Liver (tissue), 9 donors: ENCODE results near the gene THBS2. TPM values are rescaled to one million over a fixed set of nuclear protein-coding genes. Genes with fewer than 3 reads are reported as not detected.

ENCODE experiments used
- DNase-seq: peaks from one replicate; pipeline ENCODE4 v3.0.0-alpha.2; 2017; ENCODE audit warnings: low spot score
- H3K27ac ChIP-seq, 2 donors: one replicate each; pipeline ENCODE4 v1.7.0; 2013; ENCODE audit warnings: inconsistent platforms in 2 of 2, low read length in 2 of 2, control low read depth in 1 of 2, low read depth in 1 of 2, mild to moderate bottlenecking in 1 of 2
- H3K27me3 ChIP-seq, 4 donors: one replicate each; pipeline versions ENCODE4 v1.6.1 to v1.7.0; 2013; ENCODE audit warnings: low read length in 3 of 4, inconsistent platforms in 1 of 4, mild to moderate bottlenecking in 1 of 4, moderate library complexity in 1 of 4; ENCODE audit not compliant: control insufficient read depth in 4 of 4, insufficient read depth in 4 of 4
- H3K36me3 ChIP-seq, 4 donors: one replicate each; pipeline versions ENCODE4 v1.6.1 to v1.7.0; 2013; ENCODE audit warnings: low read length in 3 of 4, mild to moderate bottlenecking in 3 of 4, low read depth in 1 of 4, moderate library complexity in 1 of 4; ENCODE audit not compliant: control insufficient read depth in 4 of 4, insufficient read depth in 3 of 4
- H3K4me1 ChIP-seq, 4 donors: one replicate each; pipeline versions ENCODE4 v1.6.1 to v1.7.0; 2013; ENCODE audit warnings: low read length in 3 of 4, mild to moderate bottlenecking in 3 of 4, moderate library complexity in 1 of 4; ENCODE audit not compliant: control insufficient read depth in 4 of 4, insufficient read depth in 4 of 4
- H3K4me3 ChIP-seq, 3 donors: one replicate each; pipeline versions ENCODE4 v1.6.1 to v1.7.0; 2013; ENCODE audit warnings: low read length in 3 of 3, control low read depth in 1 of 3, low read depth in 1 of 3, mild to moderate bottlenecking in 1 of 3
- H3K9ac ChIP-seq, 2 donors: one replicate each; pipeline ENCODE4 v1.7.0; 2013; ENCODE audit warnings: low read length in 2 of 2, mild to moderate bottlenecking in 2 of 2, moderate library complexity in 2 of 2, control low read depth in 1 of 2, low read depth in 1 of 2
- H3K9me3 ChIP-seq, 4 donors: one replicate each; pipeline versions ENCODE4 v1.6.1 to v1.7.0; 2013; ENCODE audit warnings: low read length in 3 of 4; ENCODE audit not compliant: control insufficient read depth in 4 of 4
- ATF3 ChIP-seq: IDR thresholded peaks from 2 replicates; pipeline ENCODE4 v1.6.1; 2016; ENCODE audit warnings: antibody characterized with exemption
- CTCF ChIP-seq: fragments of 150-350 bp; IDR thresholded peaks from 2 replicates; pipeline ENCODE4 v1.5.1; 2017; ENCODE audit warnings: improper control_type of control experiment, low read depth, low read length; ENCODE audit not compliant: missing input control
- EGR1 ChIP-seq, 2 donors: IDR thresholded peaks; 2 replicates each; pipeline ENCODE4 v1.6.1; 2016 to 2018; ENCODE audit warnings: antibody characterized with exemption in 2 of 2, low read depth in 2 of 2
- FOXA1 ChIP-seq: IDR thresholded peaks from 2 replicates; pipeline ENCODE4 v1.6.1; 2016; ENCODE audit warnings: antibody characterized with exemption
- FOXA2 ChIP-seq: IDR thresholded peaks from 2 replicates; pipeline ENCODE4 v1.6.1; 2016; ENCODE audit warnings: antibody characterized with exemption
- GABPA ChIP-seq, 2 donors: IDR thresholded peaks in 1 of 2; conservative IDR thresholded peaks in 1 of 2; 2 replicates each; pipeline ENCODE4 v1.6.1; 2016; ENCODE audit warnings: antibody characterized with exemption in 2 of 2, mild to moderate bottlenecking in 1 of 2, moderate library complexity in 1 of 2
- HNF4A ChIP-seq, 2 donors: conservative IDR thresholded peaks; 2 replicates each; pipeline ENCODE4 v1.6.1; 2016; ENCODE audit warnings: antibody characterized with exemption in 2 of 2, mild to moderate bottlenecking in 2 of 2
- HNF4G ChIP-seq: IDR thresholded peaks from 2 replicates; pipeline ENCODE4 v1.6.1; 2016; ENCODE audit warnings: antibody characterized with exemption
- JUND ChIP-seq, 2 donors: IDR thresholded peaks; 2 replicates each; pipeline ENCODE4 v1.6.1; 2016; ENCODE audit warnings: antibody characterized with exemption in 2 of 2
- MAX ChIP-seq: IDR thresholded peaks from 2 replicates; pipeline ENCODE4 v1.6.1; 2016; ENCODE audit warnings: antibody characterized with exemption
- NR2F2 ChIP-seq: IDR thresholded peaks from 2 replicates; pipeline ENCODE4 v1.6.1; 2016; ENCODE audit warnings: antibody characterized with exemption
- RAD21 ChIP-seq, 2 donors: IDR thresholded peaks; 2 replicates each; pipeline ENCODE4 v1.6.1; 2016; ENCODE audit warnings: antibody characterized with exemption in 2 of 2, mild to moderate bottlenecking in 2 of 2
- REST ChIP-seq: IDR thresholded peaks from 2 replicates; pipeline ENCODE4 v1.6.1; 2016; ENCODE audit warnings: antibody characterized with exemption, mild to moderate bottlenecking
- RXRA ChIP-seq, 2 donors: IDR thresholded peaks; 2 replicates each; pipeline ENCODE4 v1.6.1; 2017 to 2018; ENCODE audit warnings: antibody characterized with exemption in 2 of 2, mild to moderate bottlenecking in 1 of 2
- SP1 ChIP-seq: IDR thresholded peaks from 2 replicates; pipeline ENCODE4 v1.6.1; 2018; ENCODE audit warnings: antibody characterized with exemption, mild to moderate bottlenecking
- TAF1 ChIP-seq: conservative IDR thresholded peaks from 2 replicates; pipeline ENCODE4 v1.6.1; 2016; ENCODE audit warnings: antibody characterized with exemption, mild to moderate bottlenecking
- YY1 ChIP-seq: IDR thresholded peaks from 2 replicates; pipeline ENCODE4 v1.6.1; 2016; ENCODE audit warnings: antibody characterized with exemption, mild to moderate bottlenecking
- ZBTB33 ChIP-seq: IDR thresholded peaks from 2 replicates; pipeline ENCODE4 v1.6.1; 2016; ENCODE audit warnings: antibody characterized with exemption
- polyA plus RNA-seq, 2 donors: library from polyadenylated mRNA; stranded (reverse) in 1 of 2; unstranded in 1 of 2; fragments of 200-250 nt in 1 of 2; fragments of >200 nt in 1 of 2; fragmentation: Nextera tagmentation in 1 of 2; extraction: Ambion mirVana in 1 of 2; gene quantifications; one replicate each; pipeline versions ENCODE4 v1.2.1 to v1.2.3, GENCODE V29; 2013 to 2015
- total RNA-seq, 2 donors: library from RNA; depleted of rRNA; stranded (reverse); fragments of >200 nt; gene quantifications; one replicate each; pipeline ENCODE4 v1.2.3, GENCODE V29; 2014
- donor health status: healthy.
- donor health status: healthy.
- donor health status: healthy.
- donor health status: healthy.
- donor health status: healthy.

THBS2 gene
- total and polyA plus RNA-seq, 4 donors: 0.35 to 7.6 (median 6.2) TPM

GRCh38 chr6:169302255-169302654 lies 48.6 kb upstream of the THBS2 start:
- Histone ChIP-seq H3K27me3 (no peaks in the 10 kb centered on the region), H3K4me1 (no peaks in the 10 kb centered on the region), H3K27ac (no peak overlapping the region), H3K9ac (no peak overlapping the region), H3K36me3 (no peaks in the 10 kb centered on the region), H3K9me3 (peaks cover 0 to 5% (median under 1%) of the 10 kb centered on the region in 4 donors), H3K4me3 (no peak overlapping the region)
- DNase-seq: no peak
- no peak for TF ChIP-seq YY1
- no peak for TF ChIP-seq EGR1 (IDR thresholded peaks at IDR 0.05; ENCODE audit: low read depth in 2 of 2)
- no peak for TF ChIP-seq JUND (IDR thresholded peaks at IDR 0.05)
- TF ChIP-seq REST: no peak
- no peak for TF ChIP-seq MAX
- TF ChIP-seq TAF1: no peak
- no peak for TF ChIP-seq NR2F2
- no peak for TF ChIP-seq RAD21 (IDR thresholded peaks at IDR 0.05)
- no peak for TF ChIP-seq FOXA1
- TF ChIP-seq HNF4G: no peak
- TF ChIP-seq ZBTB33: no peak
- TF ChIP-seq CTCF: no peak
- TF ChIP-seq FOXA2: no peak
- no peak for TF ChIP-seq SP1
- no peak for TF ChIP-seq RXRA (IDR thresholded peaks at IDR 0.05)
- no peak for TF ChIP-seq GABPA (IDR thresholded peaks at IDR 0.05 in 1 of 2, conservative IDR thresholded peaks at IDR 0.05 in 1 of 2)
- TF ChIP-seq ATF3: no peak
- TF ChIP-seq HNF4A (conservative IDR thresholded peaks at IDR 0.05): no peak
